Measurements from ENCODE around the gene TMPRSS9.
A peak's percentile ranks its signal among the peaks of the same experiment; 100 is the strongest.
"Not testable (repeated sequence)": the region's sequence is repeated elsewhere in the genome, so short reads cannot be mapped to it uniquely, and the experiment has no call there.

TMPRSS9 gene

GRCh38 chr19:2389594-2389993 lies 29.5 kb downstream of the TMPRSS9 start:
- no peak for DNase-seq (ENCODE audit: low read depth in 4 of 4, low spot score in 1 of 4)

GRCh38 chr19:2391118-2391725 lies 31.2 kb downstream of the TMPRSS9 start:
- peak in 1 of 4 experiments; percentile 9 for DNase-seq (ENCODE audit: low read depth in 4 of 4, low spot score in 1 of 4)

GRCh38 chr19:2392366-2392765 lies 32.3 kb downstream of the TMPRSS9 start:
- DNase-seq (ENCODE audit: low read depth in 4 of 4, low spot score in 1 of 4): no peak

GRCh38 chr19:2392899-2393298 lies 32.8 kb downstream of the TMPRSS9 start:
- DNase-seq (ENCODE audit: low read depth in 4 of 4, low spot score in 1 of 4): not testable (repeated sequence)

- DNase-seq (ENCODE audit: low read depth in 4 of 4, low spot score in 1 of 4): no peak
Observed at GRCh38 chr19:2394054-2394441, 34.0 kb downstream of the TMPRSS9 start.

- no peak for DNase-seq (ENCODE audit: low read depth in 4 of 4, low spot score in 1 of 4)
Observed at GRCh38 chr19:2394442-2395292, 34.6 kb downstream of the TMPRSS9 start.

GRCh38 chr19:2395293-2395829 lies 35.3 kb downstream of the TMPRSS9 start:
- not testable (repeated sequence) for DNase-seq (ENCODE audit: low read depth in 4 of 4, low spot score in 1 of 4)

GRCh38 chr19:2397173-2397572 lies 37.1 kb downstream of the TMPRSS9 start:
- not testable (repeated sequence) for DNase-seq (ENCODE audit: low read depth in 4 of 4, low spot score in 1 of 4)

- DNase-seq (ENCODE audit: low read depth in 4 of 4, low spot score in 1 of 4): no peak
Observed at GRCh38 chr19:2398735-2399305, 38.8 kb downstream of the TMPRSS9 start.

GRCh38 chr19:2399582-2399981 lies 39.5 kb downstream of the TMPRSS9 start:
- no peak for DNase-seq (ENCODE audit: low read depth in 4 of 4, low spot score in 1 of 4)

GRCh38 chr19:2408247-2408646 lies 48.2 kb downstream of the TMPRSS9 start:
- no peak for DNase-seq (ENCODE audit: low read depth in 4 of 4, low spot score in 1 of 4)

- DNase-seq (ENCODE audit: low read depth in 4 of 4, low spot score in 1 of 4): no peak
Observed at GRCh38 chr19:2409352-2409912, 49.4 kb downstream of the TMPRSS9 start.

- DNase-seq (ENCODE audit: low read depth in 4 of 4, low spot score in 1 of 4): no peak
Observed at GRCh38 chr19:2410023-2410422, 50.0 kb downstream of the TMPRSS9 start.

- DNase-seq (ENCODE audit: low read depth in 4 of 4, low spot score in 1 of 4): no peak
Observed at GRCh38 chr19:2411709-2412108, 51.6 kb downstream of the TMPRSS9 start.

- no peak for DNase-seq (ENCODE audit: low read depth in 4 of 4, low spot score in 1 of 4)
Observed at GRCh38 chr19:2412449-2412848, 52.4 kb downstream of the TMPRSS9 start.

- DNase-seq (ENCODE audit: low read depth in 4 of 4, low spot score in 1 of 4): no peak
Observed at GRCh38 chr19:2413159-2413558, 53.1 kb downstream of the TMPRSS9 start.

- no peak for DNase-seq (ENCODE audit: low read depth in 4 of 4, low spot score in 1 of 4)
Observed at GRCh38 chr19:2413629-2414028, 53.6 kb downstream of the TMPRSS9 start.

GRCh38 chr19:2415281-2415972 lies 55.4 kb downstream of the TMPRSS9 start:
- no peak for DNase-seq (ENCODE audit: low read depth in 4 of 4, low spot score in 1 of 4)

GRCh38 chr19:2415973-2416319 lies 55.9 kb downstream of the TMPRSS9 start:
- no peak for DNase-seq (ENCODE audit: low read depth in 4 of 4, low spot score in 1 of 4)

GRCh38 chr19:2416321-2417097 lies 56.4 kb downstream of the TMPRSS9 start:
- no peak for DNase-seq (ENCODE audit: low read depth in 4 of 4, low spot score in 1 of 4)

Data from stimulated activated CD4-positive, alpha-beta T cell treated with anti-CD3 and anti-CD28 coated beads, Interleukin-1b, Interleukin-23, amount 100 ng/mL, for 24 hours (primary cell).